HG03060 (cell line): Measurements from ENCODE around the gene SCLY.

ENCODE experiments used
- ATAC-seq: cut with Tn5 transposase; IDR thresholded peaks from one replicate; pipeline ENCODE4 v1.9.1; 2021; ENCODE audit warnings: low read depth, moderate number of reproducible peaks; ENCODE audit not compliant: unreplicated experiment

Gene SCLY

DNA sequence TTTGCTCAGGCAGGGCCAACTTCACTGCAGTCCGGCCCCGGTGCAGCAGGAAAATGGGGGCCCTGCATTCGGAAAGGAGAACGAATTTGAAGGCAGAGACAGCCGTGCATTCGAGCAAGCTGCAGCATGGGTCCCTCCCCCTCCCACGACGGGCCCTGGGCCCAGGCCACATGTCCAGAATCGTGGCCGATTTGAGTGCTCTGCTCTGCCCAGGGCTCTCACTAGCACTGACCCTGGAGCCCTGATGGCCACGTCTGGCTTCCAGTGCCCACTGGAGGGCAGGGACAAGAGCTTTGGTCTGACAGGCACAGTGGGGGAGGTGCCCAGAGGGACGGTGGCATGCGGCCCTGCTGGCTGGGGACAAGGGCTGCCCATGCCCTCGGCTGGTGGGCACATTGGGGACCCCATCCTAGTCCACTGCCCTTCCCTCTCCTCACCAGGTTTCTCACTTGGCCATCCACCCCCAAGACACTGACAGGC is 63.2 kb downstream of the SCLY start:
- ATAC-seq = no peak

DNA sequence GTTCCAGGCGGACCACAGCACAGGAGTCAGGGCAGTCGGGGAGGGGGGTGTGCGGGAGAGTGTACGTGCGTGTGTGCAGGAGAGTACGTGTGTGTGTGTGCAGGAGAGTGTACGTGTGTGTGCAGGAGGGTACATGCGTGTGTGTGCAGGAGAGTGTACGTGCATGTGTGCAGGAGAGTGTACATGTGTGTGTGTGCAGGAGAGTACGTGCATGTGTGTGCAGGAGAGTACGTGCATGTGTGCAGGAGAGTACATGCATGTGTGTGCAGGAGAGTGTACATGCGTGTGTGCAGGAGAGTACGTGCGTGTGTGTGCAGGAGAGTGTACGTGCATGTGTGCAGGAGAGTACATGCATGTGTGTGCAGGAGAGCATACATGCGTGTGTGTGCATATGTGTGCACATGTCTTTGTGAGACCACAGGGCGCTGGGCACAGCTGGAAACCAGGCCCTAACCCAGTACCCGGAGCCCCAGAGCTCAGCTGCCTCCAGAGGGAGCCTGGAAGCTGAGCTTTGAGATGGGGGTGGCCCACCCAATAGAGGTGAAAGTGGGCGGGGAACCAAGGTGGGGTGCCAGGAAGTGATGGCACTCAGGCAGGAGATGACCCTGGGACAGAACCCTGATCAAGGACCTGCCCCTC is 63.8 kb downstream of the SCLY start:
- ATAC-seq = no peak

DNA sequence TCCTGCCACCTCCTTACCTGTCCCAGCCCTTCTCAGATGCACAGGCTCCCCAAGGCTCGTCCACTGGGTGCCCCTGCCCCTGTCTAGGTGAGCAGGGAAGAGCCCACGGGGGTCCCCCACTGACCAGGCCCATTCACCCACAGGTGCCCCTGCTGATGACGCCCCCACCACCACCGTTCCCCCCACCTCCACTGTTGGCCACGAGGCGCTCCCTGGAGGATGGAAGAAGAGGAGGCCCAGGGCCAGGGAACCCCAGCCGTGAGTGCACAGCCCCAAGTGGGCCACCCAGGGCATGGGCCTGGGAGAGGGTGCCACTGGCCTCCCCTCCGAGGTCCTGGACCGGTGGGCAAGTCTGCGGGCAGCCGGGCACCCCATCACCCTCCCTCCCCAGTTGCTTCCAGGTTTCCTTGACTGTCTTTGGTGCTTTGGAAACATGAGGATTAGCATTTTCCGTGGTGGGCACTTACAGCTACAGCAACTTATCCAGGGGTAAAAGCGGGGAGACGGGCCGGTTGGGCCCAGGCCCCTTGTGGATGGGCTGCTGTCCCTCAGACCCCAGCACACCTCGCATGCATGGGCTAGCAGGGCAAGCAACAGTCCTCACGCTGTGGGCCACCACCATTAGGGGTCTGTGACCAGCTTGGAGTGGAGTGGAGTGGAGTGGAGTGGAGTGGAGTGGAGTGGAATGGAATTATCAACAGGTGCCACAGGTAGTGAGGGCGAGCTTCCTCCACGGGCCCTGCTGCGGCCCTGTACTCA is 64.5 kb downstream of the SCLY start:
- no peak for ATAC-seq

DNA sequence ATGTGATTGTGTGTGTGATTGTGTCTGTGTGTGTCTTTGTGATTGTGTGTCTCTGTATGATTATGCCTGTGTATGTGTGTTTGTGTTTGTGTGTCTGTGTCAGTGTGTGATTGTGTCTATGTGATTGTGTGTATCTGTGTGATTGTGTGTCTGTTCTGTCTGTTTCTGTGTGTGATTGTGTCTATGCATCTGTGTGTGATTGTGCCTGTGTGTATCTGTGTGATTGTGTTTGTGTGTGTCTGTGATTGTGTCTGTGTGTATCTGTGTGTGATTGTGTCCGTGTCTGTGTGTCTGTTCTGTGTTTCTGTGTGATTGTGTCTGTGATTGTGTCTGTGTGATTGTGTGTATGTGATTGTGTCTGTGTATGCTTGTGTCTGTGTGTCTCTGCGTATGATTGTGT is 65.5 kb downstream of the SCLY start:
- ATAC-seq = no peak

DNA sequence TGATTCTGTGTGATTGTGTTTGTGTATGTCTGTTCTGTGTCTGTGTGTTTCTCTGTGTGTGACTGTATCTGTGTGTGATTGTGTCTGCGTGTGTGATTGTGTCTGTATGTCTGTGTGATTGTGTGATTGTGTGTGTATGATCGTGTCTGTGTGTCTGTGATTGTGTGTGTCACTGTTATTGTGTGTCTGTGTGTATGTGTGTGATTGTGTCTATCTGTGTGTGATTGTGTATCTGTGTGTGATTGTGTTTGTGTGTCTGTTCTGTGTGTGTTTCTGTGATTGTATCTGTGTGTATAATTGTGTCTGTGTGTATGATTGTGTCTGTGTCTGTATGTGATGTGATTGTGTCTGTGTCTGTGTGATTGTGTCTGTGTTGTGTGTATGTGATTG is 66.0 kb downstream of the SCLY start:
- no peak for ATAC-seq

DNA sequence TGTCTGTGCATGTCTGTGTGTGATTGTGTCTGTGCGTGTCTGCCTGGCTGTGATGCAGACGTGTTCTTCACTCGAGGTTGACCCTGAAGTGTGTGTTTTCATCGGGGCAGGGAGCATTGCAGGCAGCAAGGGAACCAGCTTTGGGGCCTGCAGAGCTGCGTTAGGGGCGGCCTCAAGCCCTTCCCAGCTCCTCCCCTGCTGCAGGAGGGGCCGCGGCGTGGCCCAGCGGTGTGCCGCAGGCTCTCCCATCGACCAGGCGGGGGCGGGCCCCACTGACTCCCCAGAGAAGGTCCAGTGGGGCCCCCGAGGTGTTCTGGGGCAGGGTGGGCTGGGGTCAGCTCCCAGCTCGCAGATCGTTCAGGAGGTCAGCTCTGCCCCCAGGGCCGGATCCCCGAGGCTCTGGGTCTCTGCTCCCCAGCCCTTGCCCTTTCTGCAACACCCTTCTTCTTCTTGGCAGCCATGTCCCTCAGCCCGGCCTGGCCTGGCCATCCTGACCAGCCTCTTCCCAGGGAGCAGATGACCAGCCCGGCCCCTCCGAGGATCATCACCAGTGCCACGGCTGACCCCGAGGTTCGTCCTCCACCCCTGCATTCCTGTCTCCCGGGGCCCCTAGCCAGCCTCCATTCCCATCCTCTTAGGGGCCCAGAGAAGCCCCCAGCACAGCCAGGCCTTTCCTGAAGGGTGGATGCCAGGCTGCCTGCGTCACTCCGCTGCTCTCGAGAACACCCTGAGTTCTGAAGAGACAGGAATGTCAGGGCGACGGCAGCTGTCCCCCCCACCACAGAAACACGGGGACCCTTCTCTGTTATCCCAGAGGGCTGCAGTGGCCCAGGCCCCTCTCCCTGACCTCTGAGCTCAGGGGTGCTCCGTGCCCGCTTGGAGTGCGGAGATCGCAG is 66.6 kb downstream of the SCLY start:
- no peak for ATAC-seq

DNA sequence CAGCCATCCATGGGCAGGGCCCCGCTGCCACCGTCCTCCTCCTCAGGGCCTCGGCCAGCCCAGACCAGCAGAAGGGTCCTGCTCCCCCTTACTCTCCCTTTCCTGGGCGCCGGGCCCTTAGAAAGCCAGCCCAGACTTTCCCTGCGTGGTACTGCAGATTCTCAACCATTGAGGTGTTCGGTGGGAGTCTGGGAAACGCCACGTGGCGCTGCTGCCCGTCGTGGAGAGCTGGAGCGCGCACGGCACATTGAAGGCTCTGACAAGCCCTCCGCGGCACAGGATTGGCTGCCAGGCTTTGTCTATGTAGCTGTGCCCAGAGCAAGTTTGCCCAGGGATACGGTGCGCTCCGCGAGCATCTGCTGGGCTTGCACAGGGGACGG is 67.2 kb downstream of the SCLY start:
- ATAC-seq = no peak

DNA sequence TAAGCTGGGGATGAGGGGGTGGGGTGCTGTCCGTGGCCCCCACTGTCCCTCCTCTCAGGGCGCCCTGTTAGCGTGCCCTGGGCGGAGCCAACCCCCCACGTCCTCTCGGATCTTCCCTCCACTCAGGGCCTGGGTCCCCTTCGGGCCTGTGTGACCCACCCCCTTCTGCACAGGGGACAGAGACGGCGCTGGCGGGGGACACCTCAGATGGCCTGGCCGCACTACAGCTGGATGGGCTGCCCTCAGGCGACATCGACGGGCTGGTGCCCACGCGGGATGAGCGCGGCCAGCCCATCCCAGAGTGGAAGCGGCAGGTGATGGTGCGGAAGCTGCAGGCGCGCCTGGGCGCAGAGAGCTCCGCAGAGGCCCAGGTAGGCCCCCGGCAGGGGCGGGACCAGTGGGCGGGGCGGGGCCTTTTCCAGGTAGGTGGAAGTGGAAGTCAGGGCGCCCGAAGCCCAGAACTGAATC is 67.8 kb downstream of the SCLY start:
- no peak for ATAC-seq

DNA sequence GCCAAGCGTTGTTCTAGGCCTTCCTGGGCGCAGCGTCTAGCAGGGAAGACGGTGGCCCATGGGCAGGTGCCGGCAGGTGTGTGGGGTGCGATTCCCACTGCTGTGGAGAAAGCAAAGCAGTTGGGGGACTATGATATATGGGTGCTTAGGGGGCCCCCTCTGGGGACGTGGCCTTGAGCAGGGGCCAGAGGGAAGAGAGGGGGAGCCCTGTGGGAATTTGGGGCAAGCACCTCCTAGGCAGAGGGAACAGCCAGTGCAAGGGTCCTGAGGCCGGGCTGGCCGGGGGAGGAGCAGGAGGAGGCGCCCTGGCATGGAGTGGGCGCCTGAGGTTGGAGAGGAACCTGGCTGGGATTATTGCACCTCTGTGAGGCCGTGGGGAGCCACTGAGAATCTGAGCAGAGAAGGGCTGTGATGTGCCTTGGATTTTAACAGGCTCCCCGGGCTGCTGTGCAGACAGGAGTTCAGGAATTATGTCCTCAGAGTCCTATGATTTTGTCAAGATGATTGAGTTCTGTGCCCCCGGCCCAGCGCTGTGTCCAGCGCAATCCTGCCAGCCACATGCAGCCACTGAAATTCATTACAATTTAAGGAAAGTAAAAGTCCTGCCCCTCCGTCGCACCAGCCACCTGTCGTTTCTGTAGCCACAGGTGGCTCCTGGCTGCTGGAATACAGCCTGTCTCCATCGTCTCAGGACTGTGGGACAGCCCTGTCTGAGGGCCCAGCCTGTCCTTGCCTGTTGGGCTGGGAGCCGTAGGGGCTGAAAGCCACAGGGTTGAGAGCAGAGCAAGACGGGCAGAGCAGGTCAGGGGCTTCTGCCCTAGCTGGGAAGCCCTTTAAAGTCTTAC is 68.6 kb downstream of the SCLY start:
- no peak for ATAC-seq

DNA sequence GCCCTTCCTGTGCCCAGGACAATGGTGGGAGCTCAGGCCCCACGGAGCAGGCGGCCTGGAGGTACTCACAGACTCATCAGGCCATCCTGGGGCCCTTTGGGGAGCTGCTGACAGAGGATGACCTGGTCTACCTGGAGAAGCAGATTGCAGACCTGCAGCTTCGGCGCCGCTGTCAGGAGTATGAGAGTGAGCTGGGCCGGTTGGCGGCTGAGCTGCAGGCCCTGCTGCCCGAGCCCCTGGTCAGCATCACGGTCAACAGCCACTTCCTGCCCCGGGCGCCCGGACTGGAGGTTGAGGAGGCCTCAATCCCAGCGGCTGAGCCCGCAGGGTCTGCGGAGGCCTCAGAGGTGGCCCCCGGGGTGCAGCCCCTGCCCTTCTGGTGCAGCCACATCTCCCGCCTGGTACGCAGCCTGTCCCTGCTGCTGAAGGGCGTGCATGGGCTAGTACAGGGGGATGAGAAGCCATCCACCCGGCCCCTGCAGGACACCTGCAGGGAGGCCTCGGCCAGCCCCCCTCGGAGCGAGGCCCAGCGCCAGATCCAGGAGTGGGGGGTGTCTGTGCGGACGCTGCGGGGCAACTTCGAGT is 69.4 kb downstream of the SCLY start:
- ATAC-seq = no peak

DNA sequence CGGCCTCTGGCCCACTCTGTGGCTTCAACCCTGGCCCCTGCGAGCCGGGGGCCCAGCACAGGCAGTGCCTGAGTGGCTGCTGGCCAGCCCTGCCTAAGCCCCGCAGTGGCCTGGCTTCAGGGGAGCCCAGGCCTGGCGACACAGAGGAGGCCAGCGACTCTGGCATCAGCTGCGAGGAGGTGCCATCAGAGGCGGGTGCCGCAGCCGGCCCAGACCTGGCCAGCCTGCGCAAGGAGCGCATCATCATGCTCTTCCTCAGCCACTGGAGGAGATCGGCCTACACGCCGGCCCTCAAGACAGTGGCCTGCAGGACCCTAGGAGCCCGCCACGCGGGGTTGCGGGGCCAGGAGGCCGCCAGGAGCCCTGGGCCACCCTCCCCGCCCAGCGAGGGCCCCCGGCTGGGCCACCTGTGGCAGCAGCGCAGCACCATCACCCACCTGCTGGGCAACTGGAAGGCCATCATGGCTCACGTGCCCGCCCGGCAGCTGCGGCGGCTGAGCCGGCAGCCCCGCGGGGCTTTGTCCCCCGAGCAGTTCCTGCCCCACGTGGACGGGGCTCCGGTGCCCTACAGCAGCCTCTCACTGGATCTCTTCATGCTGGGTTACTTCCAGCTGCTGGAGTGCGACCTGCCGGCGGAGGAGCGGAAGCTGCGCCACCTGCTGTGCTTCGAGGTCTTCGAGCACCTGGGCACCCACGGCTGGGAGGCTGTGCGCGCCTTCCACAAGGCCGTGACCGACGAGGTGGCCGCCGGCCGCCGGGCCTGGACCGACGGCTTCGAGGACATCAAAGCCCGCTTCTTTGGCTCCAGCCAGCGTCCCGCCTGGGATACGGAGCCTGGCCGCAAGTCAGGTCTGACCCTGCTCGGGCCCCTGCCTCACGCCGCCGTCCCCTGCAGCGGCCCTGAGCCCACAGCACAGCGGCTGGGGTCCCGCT is 70.2 kb downstream of the SCLY start:
- ATAC-seq = no peak

DNA sequence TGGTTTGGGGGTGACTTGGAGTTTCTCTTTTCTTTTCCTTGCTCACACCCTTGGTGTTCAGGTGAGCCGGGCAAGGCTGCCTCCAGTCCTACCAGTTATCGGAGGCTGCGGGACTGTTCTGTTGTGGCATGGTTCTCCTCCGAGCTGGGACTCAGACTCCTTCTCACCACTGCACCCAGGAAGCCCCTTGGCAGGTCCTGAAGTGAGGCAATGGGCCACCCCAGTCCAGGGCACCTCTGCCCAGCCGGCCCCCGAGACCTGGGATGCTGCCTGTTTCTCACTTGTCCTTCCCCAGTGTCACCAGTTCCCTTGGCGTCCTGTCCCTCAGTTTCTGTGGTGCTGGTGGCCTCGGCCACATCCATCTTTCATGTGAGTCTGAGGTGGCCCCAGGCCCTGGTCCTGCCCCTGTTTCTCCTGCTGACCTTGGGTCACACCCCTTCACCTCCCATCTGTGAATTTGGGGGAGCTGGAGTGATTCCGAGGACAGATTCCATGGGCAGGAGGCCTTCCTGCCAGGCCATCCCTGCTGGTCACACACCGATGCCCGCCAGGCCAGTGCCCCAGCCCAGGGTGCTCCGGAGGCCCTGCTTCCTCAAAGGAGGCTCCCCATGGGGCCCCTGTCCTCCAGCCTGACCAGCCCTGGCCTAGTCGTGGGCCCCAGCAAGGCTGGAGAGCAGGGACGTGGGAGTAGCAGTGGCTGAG is 71.1 kb downstream of the SCLY start:
- no peak for ATAC-seq

DNA sequence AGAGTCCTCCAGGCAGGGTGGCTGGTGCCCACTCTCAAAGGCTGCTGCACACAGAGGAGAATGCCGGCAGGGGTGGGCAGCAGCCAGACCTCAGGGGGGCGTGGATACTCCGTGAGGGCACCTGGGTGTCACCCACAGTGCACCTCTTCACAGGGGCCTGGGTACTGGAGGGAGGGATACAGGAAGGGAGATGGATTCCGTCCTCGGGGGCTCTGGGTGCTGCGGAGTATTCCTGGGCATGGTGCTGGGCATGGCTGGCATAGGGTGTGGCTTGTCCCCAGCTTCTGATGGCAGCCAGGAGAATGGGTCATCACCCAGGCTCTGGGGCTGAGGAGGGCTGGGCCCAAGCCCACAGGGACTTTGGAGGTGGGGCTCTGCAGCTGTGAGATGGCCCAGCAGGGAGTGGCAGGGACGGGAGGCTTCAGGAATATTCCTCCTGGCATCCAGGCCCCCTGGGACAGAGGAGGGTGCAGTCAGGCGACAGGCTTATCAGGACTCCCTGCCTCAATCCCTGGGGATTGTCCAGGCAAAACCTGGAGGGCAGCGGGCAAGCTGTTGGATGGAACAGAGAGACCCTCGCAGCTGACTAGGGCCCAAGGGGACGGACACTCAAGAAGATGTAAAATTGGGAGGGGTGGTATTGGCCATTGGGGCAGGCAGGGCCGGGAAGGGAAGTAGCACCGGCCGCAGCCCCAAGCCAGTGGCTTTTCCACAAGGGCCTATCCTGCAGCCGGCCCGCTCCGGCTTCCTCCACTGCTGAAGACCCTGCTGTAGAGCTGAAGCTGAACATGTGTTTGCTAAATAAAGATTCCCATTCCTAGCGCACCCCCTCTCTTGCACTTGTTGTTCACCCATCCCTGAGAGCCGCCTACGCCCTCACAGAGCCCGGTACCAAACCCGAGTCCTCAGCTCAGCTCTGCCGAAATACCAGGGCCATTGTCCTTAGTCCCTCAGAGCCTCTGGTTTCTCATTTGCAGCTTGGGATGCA is 72.0 kb downstream of the SCLY start:
- no peak for ATAC-seq

DNA sequence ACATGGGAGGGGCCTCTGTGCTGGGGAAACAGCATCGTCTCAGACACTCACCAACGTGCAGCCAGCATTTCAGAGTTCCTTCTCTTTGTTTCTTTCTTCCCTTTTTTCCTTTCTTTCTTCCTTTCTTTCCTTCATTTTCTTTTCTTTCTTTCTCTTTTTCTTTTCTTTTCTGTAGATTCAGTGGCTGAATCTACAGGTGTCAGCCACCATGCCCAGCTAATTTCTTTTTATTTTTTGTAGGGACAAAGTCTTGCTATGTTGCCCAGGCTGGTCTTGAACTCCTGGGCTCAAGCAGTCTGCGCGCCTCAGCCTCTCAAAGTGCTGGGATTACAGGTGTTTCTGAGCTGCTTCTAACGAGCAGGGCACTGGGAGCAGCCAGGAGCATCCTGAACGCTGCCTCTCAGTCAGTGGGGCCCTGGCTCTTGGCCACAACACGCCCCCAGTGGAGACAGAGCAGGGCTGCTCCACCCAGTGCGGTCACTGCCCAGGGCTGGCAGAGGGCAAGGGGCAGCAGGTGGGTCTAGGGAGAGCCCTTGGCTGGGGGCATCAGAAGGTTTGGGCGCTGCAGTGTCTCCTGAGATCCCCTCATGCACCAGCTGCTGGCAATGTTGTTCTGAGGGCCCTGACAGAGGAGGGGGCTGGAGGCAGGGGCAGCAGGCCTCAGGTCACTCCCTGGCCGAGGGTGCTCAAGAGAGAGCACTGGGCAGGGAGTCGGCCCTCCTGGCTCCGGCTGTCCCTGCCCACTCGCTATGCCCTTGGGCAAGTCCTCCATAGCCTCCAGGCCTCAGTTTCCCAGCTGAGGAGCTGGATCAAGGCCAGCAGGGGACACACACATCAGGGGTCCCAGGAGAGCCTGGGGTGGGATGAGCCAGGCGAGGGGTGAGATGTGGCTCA is 72.9 kb downstream of the SCLY start:
- ATAC-seq = no peak

DNA sequence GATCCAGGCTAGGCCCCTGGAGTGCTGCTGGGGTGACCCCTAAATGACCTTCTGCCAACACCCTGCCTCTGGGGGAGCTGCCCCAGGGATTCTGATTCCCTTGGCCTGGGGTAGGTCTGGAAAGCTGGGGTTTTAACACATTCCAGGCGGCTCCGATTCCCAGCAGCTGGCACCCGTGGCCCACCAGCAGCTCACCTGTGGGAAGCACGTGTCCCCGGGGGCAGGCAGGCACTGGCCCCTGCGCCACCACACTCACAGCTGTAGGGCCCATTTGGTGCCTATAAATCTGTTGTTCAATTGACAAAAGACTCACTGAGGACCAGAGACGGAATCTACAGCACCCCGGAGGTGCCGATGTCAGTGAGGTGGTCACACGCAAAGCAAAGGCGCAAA is 73.6 kb downstream of the SCLY start:
- ATAC-seq = no peak

DNA sequence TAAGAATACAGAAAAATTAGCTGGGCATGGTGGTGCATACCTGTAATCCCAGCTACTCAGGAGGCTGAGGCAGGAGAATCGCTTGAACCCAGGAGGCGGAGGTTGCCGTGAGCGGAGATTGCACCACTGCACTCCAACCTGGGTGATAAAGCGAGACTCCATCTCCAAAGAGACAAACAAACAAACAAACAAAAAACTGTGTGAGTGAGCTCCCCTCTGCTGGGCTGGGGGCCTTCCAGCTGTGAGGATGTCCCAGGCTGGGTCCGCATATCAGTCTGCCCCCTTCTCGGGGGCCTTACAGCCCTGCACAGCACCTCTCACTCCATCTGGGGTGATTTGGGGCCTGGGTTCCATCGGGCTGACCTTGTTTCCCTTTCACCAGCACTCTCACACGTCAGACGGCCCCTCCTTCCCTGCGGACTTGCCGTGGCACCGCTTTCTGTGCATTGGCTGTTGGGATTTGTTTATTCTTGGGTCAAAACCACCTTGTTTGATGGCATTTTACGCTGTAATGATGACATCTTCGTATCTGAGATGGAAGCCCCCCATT is 74.9 kb downstream of the SCLY start:
- ATAC-seq = no peak
